Type B pancreatic cell (in vitro differentiated cells): ENCODE results near the gene BLACAT1. TPM values are rescaled to one million over a fixed set of nuclear protein-coding genes. Genes with fewer than 3 reads are reported as not detected.
"Not testable (repeated sequence)": the region's sequence is repeated elsewhere in the genome, so short reads cannot be mapped to it uniquely, and the experiment has no call there.

Experiments
- DNase-seq: peaks from one replicate; pipeline ENCODE4 v3.0.0; 2021; ENCODE audit warnings: mixed read lengths; ENCODE audit not compliant: unreplicated experiment; ENCODE audit errors: extremely low spot score
- H3K27ac Mint-ChIP-seq: 2 replicates; pipeline ENCODE4 v1.8.0; 2021; ENCODE audit warnings: mild to moderate bottlenecking, mixed read lengths
- H3K27me3 Mint-ChIP-seq: 2 replicates; pipeline ENCODE4 v1.8.0; 2021; ENCODE audit warnings: mixed read lengths
- H3K36me3 Mint-ChIP-seq: 2 replicates; pipeline ENCODE4 v1.8.0; 2021; ENCODE audit warnings: mixed read lengths
- H3K4me1 Mint-ChIP-seq: one replicate; pipeline ENCODE4 v1.8.0; 2021; ENCODE audit warnings: mixed read lengths; ENCODE audit not compliant: unreplicated experiment
- H3K4me3 Mint-ChIP-seq: 2 replicates; pipeline ENCODE4 v1.8.0; 2021; ENCODE audit warnings: mild to moderate bottlenecking, mixed read lengths
- H3K9me3 Mint-ChIP-seq: 2 replicates; pipeline ENCODE4 v1.8.0; 2021; ENCODE audit warnings: mixed read lengths
- microRNA-seq: library from miRNA; unstranded; fragments of <30 nt; microRNA quantifications from one replicate; pipeline ENCODE4, GENCODE V29; 2020
- total RNA-seq: library from RNA; stranded (reverse); gene quantifications from 2 replicates; pipeline ENCODE4 v1.2.1, GENCODE V29; 2021; ENCODE audit warnings: low replicate concordance
- TF ChIP-seq, protein P1 (sequence below): fragments of 200-600 bp; sonication (generic); conservative IDR thresholded peaks from 2 replicates; pipeline ENCODE4 v1.5.0; 2021; ENCODE audit warnings: antibody characterized with exemption, mild to moderate bottlenecking

Gene BLACAT1
- total RNA-seq, 1 donor from 2014 or later, result 2.4 TPM

DNA sequence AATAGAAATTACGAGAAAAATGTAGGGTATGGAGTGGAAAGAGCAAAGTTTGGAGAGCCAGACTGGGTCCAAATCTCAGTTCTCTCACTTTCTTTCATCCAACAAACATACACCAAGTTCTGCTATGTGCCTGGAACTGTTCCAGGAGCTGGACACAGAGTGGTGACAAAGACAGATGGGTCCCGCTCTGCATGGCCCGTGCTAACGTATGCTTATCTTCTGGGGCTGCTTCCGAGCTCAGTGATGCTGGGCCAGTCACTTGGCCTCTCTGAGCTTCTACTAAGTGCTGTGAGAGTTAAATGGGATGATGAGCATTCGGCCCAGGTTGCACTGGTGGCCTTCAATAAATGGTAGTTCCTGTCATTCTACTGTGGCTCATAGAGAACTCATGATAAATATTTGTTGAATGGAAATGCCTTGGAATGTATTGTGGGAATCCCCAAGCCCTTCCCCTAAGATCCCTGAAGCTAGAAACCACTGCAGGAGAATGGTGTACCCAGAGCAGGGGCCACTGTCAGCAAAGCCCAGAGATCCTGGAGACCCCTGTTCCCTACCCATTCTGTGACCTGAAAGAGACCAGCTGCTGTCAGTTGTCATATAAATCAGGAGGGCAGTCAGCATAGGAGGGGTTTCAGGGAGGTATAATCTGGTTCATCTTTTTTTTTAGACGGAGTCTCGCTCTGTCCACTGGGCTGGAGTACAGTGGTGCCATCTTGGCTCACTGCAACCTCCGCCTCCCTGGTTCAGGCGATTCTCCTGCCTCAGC lies 37.8 kb downstream of the BLACAT1 start:
- TF ChIP-seq, protein P1, sequence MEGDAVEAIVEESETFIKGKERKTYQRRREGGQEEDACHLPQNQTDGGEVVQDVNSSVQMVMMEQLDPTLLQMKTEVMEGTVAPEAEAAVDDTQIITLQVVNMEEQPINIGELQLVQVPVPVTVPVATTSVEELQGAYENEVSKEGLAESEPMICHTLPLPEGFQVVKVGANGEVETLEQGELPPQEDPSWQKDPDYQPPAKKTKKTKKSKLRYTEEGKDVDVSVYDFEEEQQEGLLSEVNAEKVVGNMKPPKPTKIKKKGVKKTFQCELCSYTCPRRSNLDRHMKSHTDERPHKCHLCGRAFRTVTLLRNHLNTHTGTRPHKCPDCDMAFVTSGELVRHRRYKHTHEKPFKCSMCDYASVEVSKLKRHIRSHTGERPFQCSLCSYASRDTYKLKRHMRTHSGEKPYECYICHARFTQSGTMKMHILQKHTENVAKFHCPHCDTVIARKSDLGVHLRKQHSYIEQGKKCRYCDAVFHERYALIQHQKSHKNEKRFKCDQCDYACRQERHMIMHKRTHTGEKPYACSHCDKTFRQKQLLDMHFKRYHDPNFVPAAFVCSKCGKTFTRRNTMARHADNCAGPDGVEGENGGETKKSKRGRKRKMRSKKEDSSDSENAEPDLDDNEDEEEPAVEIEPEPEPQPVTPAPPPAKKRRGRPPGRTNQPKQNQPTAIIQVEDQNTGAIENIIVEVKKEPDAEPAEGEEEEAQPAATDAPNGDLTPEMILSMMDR, result no peak
- Mint-ChIP-seq H3K9me3 (no peaks in the 10 kb centered on the region), H3K27ac (no peak overlapping the region), H3K4me1 (peaks cover 7% of the 10 kb centered on the region), H3K36me3 (no peaks in the 10 kb centered on the region), H3K4me3 (no peak overlapping the region), H3K27me3 (peaks cover 33% of the 10 kb centered on the region)
- no peak for DNase-seq

DNA sequence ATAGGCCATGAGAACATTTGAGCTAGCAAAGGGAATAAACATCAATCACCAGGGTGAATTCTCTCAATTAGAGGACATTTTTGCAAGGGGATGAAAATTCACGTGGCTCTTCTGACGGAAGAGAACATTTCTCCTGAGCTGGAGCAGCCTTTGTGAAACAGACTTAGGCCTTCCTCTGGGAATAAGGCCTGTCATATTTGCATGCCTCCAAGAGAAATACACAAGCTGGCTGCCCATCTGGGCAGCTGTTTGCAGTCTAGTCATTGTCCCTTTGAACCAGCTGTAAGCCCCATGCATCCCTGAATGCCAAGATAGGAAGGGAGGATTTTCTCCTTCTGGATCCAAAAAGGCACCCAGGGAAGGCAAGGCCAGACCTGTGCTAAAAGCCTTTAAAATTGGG lies 39.5 kb downstream of the BLACAT1 start:
- TF ChIP-seq, protein P1, result no peak
- Mint-ChIP-seq H3K27ac (no peak overlapping the region), H3K27me3 (peaks cover 32% of the 10 kb centered on the region), H3K36me3 (no peaks in the 10 kb centered on the region), H3K4me3 (no peak overlapping the region), H3K4me1 (peaks cover 7% of the 10 kb centered on the region), H3K9me3 (no peaks in the 10 kb centered on the region)
- DNase-seq, result no peak

DNA sequence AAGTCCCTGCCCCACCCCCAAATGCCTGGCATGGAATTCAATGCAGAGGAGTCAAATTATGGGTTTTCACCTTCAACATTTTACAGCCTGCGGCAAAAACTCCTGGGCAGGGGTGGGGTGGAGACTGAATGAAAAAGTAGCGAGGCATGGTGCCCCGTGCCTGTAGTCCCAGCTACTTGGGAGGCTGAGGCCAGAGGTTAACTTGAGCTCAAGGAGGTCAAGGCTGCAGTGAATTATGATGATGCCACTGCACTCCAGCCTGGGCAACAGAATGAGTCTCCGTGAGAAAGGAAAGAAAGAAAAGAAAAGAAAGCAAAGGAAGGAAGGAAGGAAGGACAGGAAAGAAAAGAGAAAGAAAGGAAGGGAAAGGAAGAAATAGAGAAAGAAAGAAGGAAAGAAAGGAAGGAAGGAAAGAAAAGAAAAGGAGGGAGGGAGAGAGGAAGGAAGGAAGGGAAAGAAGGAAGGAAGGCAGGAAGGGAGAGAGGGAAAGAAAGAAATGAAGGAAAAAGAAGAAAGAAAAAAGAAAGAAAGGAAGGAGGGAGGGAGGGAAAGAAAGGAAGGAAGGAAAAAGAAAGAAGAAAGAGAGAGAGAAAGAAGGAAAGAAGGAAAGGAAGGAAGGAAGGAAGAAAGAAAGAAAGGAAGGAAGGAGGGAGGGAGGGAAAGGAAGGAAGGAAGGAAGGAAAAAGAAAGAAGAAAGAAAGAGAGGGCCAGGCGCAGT lies 45.1 kb downstream of the BLACAT1 start:
- H3K4me1 Mint-ChIP-seq, result no peaks in the 10 kb centered on the region
- no peaks in the 10 kb centered on the region for H3K9me3 Mint-ChIP-seq
- TF ChIP-seq, protein P1, result no peak
- no peaks in the 10 kb centered on the region for H3K36me3 Mint-ChIP-seq
- H3K4me3 Mint-ChIP-seq, result no peak overlapping the region
- no peak overlapping the region for H3K27ac Mint-ChIP-seq
- DNase-seq, result no peak
- H3K27me3 Mint-ChIP-seq, result peaks cover 29% of the 10 kb centered on the region

DNA sequence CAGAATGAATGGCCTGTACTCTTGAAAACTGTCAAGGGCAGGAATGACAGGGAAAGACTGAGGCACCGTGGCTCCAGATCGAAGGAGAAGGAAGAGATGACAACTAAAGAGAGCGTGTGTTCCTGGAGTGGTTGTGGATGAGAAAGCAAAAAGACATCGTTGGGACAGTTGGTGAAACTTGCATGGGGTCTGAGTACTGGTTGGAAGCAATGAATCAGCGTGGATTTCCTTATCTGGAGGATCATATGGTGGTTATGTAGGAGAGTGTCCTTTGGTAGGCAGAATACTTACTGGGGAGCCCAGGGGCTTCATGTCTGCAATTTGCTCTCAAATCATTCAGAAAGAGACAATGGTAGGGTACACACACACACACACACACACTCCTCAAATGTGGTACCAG lies 47.9 kb downstream of the BLACAT1 start:
- TF ChIP-seq, protein P1, result no peak
- H3K27me3 Mint-ChIP-seq, result peaks cover 32% of the 10 kb centered on the region
- no peak overlapping the region for H3K27ac Mint-ChIP-seq
- H3K4me1 Mint-ChIP-seq, result no peaks in the 10 kb centered on the region
- H3K36me3 Mint-ChIP-seq, result no peaks in the 10 kb centered on the region
- no peak overlapping the region for H3K4me3 Mint-ChIP-seq
- DNase-seq, result no peak
- no peaks in the 10 kb centered on the region for H3K9me3 Mint-ChIP-seq

DNA sequence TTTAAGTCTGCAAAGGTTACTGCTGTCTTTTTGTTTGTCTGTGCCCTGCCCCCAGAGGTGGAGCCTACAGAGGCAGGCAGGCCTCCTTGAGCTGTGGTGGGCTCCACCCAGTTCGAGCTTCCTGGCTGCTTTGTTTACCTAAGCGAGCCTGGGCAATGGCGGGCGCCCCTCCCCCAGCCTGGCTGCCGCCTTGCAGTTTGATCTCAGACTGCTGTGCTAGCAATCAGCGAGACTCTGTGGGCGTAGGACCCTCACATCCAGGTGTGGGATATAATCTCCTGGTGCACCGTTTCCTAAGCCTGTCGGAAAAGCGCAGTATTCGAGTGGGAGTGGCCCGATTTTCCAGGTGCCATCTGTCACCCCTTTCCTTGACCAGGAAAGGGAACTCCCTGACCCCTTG lies 49.6 kb downstream of the BLACAT1 start:
- H3K4me3 Mint-ChIP-seq, H3K9me3 Mint-ChIP-seq, H3K36me3 Mint-ChIP-seq, DNase-seq, H3K27ac Mint-ChIP-seq, H3K4me1 Mint-ChIP-seq: not testable (repeated sequence)
- H3K27me3 Mint-ChIP-seq, result peaks cover 22% of the 10 kb centered on the region

Small RNA genes lying within 50 kb of the gene (microRNA-seq; reads per million reads assigned to microRNA genes)
- gene MIR135B, result 11,509 reads per million, percentile 96 among the genes with 10 or more reads in this experiment

Other genes with a start within 250 kb of the BLACAT1 start
- gene DSTYK, start 244.3 kb downstream of the BLACAT1 start, total RNA-seq, result 11.2 and 11.7 TPM in 2 replicates
- gene TMCC2, start 228.1 kb downstream of the BLACAT1 start, total RNA-seq, result 3.0 and 6.2 TPM in 2 replicates
- 13.5 and 17.7 TPM in 2 replicates for gene NUAK2, start 134.3 kb downstream of the BLACAT1 start, total RNA-seq
- gene KLHDC8A, start 99.1 kb downstream of the BLACAT1 start, total RNA-seq, result 0.50 and 3.9 TPM in 2 replicates
- 5.5 and 8.1 TPM in 2 replicates for gene LEMD1, start 34.0 kb downstream of the BLACAT1 start, total RNA-seq
- gene CDK18, start 48.6 kb upstream of the BLACAT1 start, total RNA-seq, result 9.6 and 19.3 TPM in 2 replicates
- 20.9 and 27.6 TPM in 2 replicates for gene ELK4, start 176.0 kb upstream of the BLACAT1 start, total RNA-seq
- gene SLC45A3, start 224.5 kb upstream of the BLACAT1 start, total RNA-seq, result 3.9 and 4.2 TPM in 2 replicates